ENCODE measurements around the gene TMEM143. TPM values are rescaled to one million over a fixed set of nuclear protein-coding genes. Genes with fewer than 3 reads are reported as not detected.
"Not testable (repeated sequence)": the region's sequence is repeated elsewhere in the genome, so short reads cannot be mapped to it uniquely, and the experiment has no call there.

TMEM143 gene
- total RNA-seq, 1 donor from 2014 or later = 4.9 TPM

DNA sequence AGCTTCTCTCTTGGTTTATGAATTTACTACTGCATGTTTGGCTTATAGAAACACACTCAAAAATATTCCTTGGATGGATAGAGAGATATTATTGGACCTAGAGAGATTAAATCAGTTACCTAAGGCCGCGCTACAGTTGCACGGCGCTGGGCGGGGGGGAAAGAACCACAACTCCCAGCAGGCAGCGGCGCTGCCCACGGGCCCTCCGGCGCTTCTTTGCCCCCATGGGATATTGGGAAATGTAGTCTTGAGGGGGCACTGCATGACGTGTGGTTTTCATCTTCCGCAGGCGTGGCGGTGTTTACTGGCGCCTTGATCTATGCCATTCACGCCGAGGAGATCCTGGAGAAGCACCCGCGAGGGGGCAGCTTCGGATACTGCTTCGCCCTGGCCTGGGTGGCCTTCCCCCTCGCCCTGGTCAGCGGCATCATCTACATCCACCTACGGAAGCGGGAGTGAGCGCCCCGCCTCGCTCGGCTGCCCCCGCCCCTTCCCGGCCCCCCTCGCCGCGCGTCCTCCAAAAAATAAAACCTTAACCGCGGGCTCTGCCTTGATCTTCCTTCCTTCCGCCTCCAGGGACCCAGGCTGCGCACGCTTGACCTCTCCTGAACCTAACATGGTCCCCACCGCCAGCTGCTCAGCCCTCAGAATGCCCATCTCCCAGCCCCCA, 33.6 kb downstream of the TMEM143 start:
- DNase-seq (ENCODE audit: low read depth) = peak; percentile 72

DNA sequence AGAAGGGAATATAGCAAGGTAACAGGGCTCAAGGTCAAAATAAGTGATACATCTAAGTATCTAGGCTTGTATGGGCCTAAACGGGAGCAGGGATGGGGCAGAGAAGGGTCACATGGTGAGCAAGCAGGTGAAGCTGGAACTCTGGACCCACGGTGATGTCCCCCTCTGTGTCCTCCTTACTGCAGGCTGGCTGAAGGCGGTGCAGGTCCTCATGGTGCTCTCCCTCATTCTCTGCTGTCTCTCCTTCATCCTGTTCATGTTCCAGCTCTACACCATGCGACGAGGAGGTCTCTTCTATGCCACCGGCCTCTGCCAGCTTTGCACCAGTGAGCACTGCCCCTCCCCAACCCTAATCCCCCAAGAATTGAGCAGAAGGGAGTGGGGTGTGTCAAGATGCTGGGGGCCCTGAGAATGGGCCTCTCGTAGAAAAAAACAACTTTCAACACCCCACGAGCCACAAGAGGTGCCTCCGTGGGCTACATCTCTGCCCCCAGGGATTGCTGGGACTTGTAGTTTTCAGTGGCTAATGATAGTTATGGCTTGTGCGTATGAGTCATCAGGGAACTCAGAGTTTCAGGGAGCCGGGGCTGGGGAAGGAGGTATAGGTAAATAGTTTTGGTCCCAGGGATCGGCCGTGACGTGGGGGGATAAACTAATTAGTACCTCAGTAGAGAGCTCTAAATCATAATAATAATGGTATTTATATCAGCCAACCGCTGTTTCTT, 34.4 kb downstream of the TMEM143 start:
- peak; percentile 70 for DNase-seq (ENCODE audit: low read depth)

DNA sequence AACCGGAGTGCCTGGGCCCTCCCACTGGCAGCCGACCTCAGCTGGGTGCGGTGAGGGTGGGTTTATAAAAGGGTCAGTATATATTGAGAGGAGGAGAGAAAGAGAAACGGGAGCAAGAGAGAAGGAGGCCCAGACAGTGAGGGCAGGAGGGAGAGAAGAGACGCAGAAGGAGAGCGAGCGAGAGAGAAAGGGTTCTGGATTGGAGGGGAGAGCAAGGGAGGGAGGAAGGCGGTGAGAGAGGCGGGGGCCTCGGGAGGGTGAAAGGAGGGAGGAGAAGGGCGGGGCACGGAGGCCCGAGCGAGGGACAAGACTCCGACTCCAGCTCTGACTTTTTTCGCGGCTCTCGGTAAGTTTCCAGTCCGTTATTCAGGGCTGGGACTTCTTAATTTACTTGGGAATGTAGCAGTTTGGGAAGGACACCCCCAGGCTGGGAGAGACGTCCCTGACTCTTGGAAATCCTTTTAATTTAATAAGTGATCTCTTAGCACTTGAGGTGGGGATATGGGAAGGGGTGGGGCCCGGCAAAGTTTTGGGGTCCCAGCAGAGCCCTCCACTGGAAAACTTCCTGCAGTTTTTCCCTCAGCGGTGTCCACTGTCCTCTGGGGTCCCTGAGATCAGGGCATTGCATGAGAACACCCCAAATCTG, 38.4 kb downstream of the TMEM143 start, which contains the start of gene EMP3:
EMP3 (plus strand) TSS at position 288 of the 646 bp plus-strand sequence. CDS start 1,293 bp downstream, outside the sequence.
- DNase-seq (ENCODE audit: low read depth) = peak; percentile 64

DNA sequence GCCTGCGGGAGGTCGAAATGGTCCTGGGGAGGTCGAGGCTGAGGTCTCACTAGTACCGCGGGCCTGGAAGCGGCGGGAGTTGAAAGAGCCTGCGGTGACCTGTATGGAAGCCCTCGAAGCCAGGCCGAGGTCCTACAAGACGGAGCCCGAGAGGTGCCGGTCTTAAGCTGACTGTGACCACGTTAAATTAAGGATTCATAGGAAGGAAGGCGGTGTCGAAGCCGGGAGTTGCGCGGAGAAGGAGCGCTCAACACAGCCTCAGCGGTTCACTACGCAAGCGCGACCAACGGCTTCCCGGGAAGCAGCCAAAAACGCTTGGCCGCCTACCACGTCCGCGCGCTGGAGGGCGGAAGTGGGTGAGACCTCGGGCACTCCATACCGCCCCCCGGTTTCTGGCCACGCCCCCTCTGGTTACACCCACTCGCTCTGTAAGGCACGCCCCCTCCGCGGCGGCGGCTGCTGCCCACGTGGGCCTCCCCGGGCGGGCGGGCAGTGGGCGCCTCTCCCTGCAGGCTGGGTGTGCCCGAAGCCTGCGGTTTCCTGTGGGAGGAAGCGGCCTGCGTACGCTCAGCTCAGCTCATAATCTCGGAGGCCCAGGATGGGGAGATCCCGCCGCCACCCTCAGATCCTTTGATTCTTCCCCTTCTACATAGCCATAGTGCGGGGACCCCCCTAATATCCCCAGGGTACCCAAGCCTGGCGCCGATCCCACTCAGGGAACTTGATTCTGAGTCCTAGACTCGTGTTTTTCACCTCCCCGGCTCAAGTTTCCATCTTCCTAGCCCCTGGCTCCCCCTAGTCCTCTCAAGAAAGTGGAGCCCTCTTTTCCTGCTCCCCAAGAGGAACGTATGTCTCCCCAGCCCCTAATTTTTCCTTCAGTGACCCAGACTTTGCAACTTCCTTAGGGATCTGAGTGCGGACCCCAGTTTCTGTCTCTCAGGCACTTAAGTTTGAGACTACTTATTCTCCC, 41.8 kb downstream of the TMEM143 start:
- DNase-seq (ENCODE audit: low read depth) = peak; percentile 86

DNA sequence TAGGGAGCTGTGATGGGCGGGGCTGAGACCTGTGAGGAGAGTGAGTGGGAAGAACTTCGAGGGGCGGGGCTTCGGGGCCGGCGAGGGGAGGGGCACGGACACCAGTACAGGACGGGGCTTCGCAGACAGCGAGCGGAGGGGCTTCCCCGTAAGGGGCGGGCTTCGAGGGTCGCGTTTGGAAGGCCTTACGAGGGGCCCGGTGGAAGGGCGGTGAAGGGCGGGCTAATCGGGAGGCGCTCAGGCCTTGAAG, 42.4 kb downstream of the TMEM143 start:
- peak; percentile 83 for DNase-seq (ENCODE audit: low read depth)

DNA sequence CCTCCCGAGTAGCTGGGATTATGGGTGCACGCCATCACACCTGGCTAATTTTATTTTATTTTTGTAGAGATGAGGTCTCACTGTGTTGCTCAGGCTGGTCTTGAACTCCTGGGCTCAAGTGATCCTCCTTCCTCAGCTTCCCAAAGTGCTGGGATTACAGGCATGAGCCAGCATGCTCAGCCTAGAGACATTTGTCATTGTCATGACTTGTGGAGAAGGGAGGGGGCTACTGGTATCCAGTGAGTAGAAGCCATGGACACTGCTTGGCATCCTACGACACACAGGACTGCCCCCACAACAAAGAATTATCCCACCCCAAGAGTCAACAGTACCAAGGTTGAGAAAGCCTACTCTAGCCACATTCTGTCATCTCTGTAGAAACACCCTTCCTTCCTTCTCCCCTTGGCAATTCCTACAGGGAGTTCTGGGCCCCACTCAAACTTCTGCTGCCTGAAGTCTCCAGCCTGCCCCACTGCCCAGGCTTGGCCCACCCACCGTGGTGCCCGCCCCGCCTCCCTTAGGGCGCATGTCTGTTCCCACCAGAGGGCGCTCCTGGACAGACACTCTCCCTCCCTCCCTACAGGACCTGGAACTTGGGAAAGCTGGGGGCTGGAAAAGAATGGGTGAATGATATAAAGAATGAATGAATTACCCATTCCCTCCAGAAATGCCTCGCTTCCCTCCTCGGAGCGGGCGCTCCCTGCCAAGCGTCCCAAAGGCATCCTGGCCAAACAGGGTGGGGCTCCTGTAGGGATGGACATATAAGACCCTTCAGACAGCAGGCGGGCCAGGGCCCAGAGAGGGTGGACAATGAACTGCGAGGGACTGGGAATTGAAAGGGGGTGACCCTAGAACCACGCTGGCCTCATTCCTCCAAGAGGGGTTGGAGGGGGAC, 43.8 kb downstream of the TMEM143 start:
- DNase-seq (ENCODE audit: low read depth) = peak; percentile 55

DNA sequence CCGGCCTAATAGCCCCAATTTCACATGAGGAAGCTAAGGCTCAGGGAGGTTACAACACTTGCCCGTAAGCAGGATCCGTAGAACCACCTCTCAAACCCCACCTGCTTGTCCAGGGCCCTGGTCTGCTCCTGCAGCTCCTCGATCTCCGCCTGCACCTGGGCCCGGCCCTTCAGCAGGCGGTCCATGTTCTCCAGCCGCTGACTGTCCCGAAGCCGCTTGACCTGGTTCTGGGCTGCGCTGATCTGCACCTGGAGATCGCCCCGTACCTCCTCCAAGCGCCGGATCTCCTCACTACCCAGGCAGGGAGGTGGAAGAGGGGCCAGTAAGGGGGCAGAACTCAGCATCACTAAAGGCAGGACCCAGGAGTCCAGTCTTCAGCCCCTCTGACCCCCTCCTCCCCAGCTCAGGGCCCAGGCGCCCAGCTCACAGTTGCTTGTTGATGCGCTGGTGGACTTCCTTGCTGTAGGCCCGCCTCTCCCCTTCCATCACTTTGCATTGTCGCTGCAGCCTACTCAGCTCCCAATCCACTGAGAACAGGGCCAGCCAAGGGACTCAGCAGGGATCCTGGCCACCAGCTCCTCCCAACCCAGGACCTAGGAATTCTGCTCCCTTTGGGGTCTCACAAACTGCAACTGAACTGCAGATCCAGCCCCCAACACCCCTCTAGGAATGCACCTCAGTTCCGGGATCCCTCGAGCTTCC, 45.3 kb downstream of the TMEM143 start:
- DNase-seq (ENCODE audit: low read depth) = no peak

DNA sequence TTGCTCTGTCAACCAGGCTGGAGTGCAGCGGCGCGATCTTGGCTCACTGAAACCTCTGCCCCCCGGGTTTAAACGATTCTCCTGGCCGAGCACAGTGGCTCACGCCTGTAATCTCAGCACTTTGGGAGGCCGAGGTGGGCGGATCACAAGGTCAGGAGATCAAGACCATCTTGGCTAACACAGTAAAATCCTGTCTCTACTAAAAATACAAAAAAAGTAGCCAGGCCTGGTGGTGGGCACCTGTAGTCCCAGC, 46.1 kb downstream of the TMEM143 start:
- not testable (repeated sequence) for DNase-seq (ENCODE audit: low read depth)

DNA sequence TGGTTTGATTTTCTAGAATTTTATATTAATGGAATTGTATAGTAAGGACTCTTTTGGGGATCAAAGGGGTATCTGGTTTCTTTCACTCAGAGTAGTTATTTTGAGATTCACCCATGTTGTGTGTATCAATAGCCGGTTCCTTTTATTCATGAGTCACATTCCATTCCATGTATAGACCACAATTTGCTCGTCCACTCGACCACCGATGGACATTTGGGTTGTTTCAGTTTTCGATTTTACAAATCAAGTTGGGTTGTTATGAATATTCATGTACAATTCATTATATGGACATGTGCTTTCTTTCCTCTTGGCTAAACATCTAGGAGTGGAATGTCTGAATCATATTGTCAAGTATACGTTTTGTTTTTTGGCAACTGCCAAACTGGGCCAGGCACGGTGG, 48.0 kb downstream of the TMEM143 start:
- no peak for DNase-seq (ENCODE audit: low read depth)

DNA sequence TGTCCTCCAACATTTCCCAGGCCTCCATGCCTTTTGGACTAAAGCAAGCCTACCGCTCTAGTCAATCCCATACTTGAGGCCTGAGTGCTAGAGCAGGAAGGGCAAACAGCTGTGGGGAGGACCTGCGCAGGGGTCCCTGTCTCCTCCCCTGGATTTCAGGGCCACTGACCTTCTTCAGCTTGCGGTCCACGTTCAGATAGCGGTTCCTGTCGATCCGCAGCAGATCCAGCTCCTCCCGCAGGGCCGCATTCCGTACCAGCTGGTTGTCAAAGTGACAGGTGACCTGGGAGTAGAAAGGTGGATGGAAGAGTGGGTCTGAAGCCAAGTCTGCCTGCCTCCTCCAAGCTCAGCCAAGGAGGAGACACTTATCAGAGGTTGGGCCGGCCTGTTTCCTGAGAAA, 52.4 kb downstream of the TMEM143 start:
- DNase-seq (ENCODE audit: low read depth) = no peak

DNA sequence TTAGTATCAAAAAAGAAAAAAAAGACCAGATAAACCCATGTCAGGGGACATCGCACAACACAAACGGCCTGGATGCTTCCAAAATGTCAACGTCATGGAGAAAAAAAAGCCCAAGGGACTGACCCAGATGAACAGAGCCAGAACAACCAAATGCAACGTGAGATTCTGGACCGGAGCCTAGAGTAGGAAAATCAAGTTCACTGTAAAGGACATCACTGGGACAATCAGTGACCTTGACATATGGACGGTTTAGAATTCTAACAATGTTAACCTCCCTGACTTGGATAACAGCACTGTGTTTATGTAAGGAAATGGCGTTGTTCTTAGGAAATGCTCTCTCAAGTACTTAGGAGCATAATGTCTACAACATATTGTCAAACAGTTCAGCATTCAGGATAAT, 53.5 kb downstream of the TMEM143 start:
- DNase-seq (ENCODE audit: low read depth) = no peak

DNA sequence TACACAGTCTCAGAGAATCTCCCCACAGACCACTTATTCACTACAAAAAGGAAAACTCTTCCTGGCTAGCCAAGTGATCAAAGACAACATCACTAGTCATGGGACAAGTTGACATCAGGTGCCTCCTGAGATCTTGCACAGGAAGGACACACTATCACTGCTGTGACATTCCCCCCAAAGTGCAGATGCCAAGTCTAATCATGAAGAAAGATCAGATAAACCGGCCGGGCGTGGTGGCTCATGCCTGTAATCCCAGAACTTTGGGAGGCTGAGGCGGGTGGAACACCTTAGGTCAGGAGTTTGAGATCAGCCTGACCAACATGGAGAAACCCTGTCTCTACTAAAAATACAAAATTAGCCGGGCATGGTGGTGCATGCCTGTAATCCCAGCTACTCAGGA, 54.0 kb downstream of the TMEM143 start:
- not testable (repeated sequence) for DNase-seq (ENCODE audit: low read depth)

DNA sequence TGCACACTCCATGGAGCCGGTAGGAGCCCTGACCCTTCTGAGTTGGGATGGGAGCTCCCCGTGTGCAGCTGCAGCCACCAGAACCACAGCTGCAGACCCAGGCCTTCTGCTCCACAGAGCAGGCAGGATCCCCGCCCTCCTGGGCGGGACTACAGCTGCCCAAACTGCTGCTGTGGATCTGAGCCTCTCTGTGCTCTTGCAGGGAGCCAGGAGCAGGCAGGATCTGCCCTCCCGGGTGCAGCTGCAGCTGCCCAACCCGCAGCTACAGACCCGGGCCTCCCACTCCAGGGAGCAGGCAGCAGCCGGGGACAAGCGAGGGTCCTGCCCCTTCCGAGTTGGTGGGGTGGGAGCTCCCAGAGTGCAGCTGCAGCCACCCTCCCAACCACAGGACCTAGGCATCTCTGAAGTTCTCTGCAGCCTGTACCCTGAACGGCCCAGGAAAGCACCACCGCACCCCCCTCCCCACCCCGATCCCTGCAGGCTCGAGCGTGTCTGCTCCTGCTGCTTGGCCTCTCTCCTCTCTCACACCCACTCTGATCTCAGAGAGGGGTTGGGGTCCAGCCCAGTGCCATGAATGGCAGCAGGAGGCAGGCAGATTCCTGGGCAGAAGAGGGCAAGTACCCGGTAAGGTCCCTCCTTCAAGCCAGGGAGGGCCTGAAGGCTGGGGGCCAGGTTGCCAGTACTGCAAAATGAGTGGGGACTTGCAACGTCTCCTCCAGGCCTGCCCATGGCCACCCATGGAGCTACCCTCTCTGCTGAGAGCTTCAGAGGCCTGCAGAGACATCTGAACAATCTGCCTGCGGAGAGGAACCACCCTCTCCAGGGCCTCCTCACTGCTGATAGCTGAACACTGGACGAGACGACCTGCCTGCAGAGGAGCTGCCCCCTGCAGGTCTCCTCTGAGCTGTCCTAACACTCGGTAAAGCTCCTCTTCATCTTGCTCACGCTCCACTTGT, 54.8 kb downstream of the TMEM143 start:
- peak; percentile 17 for DNase-seq (ENCODE audit: low read depth)

DNA sequence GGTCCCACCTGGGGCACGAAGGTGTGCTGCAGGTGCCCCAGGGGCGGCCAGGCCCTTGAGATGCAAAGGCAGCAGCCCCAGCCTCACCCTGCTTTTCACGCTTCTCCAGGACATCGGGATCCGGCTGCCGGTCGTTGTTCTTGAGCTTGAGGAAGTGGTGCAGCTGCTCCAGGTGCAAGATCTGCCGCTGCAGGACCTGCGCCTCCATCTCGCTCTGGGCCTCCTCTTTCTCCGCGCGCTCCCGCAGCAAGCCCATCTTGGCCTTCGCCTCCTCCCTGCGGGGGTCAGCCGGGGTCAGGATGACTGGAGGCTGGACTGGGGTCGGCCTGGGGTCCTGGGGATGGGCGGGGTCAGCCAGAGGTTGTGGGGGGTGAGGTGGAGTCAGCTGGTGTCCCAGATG, 59.9 kb downstream of the TMEM143 start:
- no peak for DNase-seq (ENCODE audit: low read depth)

DNA sequence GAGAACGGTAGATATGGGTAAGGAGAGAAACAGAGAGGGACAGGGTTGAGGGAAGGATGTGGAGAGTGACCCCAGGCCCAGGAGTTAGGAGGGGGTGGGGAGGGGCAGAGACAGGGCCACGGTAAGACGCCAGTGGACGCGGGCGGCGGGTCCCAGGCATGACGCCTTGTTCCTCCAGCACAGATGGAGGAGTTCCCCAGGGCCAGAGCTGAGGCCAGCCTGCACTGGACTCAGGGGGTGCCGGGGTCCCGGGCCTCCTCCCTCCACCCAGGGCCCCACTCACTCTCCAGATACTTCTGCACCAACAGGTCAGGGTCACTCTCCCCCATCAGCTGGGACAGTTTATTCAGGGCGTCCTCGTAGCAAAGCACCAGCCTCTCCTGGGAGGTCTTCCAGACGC, 60.4 kb downstream of the TMEM143 start:
- DNase-seq (ENCODE audit: low read depth) = no peak

DNA sequence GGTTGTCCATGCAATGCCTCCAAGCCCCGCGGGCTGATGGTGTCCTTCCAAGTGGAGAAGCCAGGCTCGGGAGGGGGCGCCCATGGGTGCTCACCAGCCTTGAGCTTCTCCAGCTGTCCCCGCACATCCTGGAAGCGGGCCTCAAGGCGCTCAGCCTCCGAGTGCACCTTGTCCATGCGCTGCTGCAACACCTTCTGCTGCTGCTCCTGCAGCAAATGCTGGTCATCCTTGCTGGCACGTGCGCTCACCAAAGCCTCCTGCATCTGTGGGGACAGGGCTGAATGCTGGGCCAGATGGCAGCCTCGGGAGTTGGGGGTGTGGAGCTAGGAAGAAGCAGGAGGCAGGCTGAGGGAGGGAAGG, 61.2 kb downstream of the TMEM143 start:
- no peak for DNase-seq (ENCODE audit: low read depth)

DNA sequence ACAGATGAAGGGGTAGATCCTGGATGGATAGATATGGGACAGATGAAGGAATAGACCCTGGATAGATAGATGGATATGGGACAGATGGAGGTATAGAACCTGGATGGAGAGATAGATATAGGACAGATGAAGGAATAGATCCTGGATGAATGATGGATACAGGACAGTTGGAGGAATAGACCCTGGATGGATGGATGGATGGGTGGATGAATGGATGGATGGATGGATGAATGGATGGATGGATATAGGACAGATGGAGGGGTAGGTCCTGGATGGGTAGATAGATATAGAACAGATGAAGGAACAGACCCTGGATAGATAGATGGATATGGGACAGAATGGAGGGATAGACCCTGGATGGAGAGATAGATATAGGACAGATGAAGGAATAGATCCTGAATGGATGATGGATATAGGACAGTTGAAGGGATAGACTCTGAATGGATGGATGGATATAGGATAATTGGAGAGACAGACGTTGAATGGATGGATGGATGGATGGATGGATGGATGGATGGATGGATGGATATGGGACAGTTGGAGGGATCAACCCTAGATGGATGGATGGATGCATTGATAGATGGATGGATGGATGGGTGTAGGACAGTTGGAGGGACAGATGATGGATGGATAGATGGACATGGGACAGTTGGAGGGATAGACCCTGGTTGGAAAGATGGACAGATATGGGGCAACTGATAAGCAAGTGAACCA, 61.7 kb downstream of the TMEM143 start:
- no peak for DNase-seq (ENCODE audit: low read depth)

DNA sequence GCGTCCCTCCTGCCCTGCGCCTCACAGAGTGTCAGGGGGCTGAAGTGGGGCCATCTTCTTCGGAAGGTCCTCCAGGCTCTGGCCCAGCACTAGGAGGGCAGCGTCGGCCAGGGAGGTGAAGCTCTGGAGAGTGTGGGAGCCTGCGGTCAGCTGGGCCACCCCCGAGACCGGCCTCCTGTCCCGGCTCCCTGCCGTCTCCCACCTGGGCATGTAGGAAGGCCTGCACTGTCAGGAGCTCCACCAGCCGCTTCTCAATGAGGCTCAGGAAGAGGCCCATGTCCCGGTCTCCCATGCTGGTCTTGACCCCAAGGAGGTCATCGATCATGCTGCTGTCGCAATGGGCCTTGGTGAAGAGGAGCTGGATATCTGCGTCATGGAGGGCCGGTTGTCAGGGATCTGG, 65.8 kb downstream of the TMEM143 start:
- DNase-seq (ENCODE audit: low read depth) = no peak

All from renal cortical epithelial cell (primary cell).